DMS53 treated with DMSO at 0.1 percent for 48 hours (cell line): Measurements from ENCODE around the gene SDS.

Source experiments
- DNase-seq: peaks from one replicate; lab custom pipeline; 2025; ENCODE audit not compliant: unreplicated experiment; lab: John Stamatoyannopoulos, UW

Gene SDS

GRCh38 chr12:113400362-113400761 lies 3.3 kb downstream of the SDS start:
- no peak for DNase-seq

DNA sequence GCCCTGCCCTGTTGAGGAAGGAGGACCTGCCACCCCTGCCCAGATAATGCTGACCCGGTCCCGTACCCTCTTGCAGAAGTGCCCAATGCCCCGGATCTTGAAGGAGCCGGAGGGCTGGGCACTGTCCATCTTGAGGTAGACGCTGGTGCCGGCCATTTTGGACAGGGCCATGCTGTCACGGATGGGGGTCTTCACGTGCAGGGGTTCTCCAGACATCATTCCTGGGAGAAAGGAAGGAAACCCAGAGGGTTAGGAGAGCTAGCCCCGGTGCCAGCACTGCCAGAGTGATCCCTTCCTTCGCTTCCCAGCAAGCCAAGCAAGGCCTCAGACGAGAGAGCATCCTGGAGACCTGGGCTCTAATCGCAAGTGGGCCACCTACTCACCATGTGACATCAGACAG lies 4.2 kb downstream of the SDS start:
- no peak for DNase-seq

GRCh38 chr12:113398346-113399290 lies 5.1 kb downstream of the SDS start:
- no peak for DNase-seq

DNA sequence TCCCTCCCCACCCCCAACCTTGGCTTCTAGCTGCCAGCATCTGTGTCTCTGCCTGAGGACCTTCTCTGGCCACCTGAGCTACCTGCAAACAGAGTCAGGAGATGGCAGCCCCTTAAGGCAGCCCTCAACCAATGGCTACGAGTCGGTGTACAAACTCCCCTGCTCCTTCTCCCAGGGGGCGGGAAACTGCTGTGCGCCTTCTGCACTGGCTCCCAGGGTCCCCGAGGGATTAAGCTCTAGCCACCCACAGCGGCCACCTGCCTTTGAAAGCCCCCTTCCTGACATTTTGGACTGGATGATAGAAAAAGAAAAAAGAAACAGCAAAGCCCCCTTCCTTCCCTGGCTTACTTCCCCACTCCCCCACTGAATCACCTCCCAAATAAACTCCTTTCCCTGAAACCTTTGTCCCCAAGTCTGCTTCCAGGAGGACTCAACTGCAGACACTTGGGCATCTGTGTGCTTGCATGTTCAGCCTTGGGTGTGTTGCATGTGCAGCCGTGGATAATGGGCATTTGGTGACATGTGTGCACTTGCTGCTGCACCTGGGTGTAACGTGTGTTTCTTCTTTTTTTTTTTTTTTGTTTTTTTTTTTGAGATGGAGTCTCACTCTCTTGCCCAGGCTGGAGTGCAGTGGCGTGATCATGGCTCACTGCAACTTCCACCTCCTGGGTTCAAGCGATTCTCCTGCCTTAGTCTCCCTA lies 6.0 kb downstream of the SDS start:
- no peak for DNase-seq

- no peak for DNase-seq
These were observed 6.7 kb downstream of the SDS start for GRCh38 chr12:113396828-113397496.

GRCh38 chr12:113396200-113396599 lies 7.5 kb downstream of the SDS start:
- DNase-seq = no peak

DNA sequence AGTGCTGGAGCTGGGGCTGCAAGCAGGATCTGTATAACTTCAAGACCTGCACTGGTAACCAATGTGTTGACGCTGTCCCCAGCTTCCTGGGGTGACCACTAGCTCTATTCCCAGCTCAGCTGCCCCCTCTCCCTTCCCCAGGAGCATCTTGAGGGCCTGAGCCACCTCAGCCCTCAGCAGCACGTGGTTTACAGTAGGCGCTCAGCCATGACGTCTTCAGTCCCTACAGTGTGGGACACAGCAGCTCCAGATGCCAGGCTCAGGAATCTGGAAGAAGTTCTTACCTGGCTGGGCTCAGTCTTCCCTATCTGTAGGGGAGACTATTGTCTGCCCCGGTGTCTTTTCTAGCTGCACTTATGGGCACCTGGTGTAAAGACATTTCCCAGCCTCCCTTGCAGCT lies 8.6 kb downstream of the SDS start:
- DNase-seq = no peak

DNA sequence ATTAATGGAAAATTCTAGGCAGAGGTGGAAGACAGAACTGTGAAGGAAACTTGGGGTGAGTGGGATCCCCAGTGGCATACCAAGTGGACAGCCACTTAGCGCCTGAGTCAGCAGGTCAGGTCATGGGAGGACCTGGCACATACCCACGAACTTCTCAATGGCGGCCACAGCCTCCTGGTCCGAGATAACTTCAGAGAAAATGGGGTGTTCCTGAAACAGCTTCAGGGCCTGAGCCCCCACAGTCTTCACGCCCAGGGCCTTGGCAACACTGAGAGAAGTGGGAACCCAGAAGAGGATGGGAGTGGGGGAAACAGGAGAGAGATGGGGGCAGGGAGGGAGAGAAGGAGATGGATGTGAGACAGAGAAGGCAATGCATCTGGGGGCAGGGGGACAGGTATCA lies 9.9 kb downstream of the SDS start:
- DNase-seq = no peak

GRCh38 chr12:113392988-113393579 lies 10.6 kb downstream of the SDS start:
- DNase-seq = no peak

DNA sequence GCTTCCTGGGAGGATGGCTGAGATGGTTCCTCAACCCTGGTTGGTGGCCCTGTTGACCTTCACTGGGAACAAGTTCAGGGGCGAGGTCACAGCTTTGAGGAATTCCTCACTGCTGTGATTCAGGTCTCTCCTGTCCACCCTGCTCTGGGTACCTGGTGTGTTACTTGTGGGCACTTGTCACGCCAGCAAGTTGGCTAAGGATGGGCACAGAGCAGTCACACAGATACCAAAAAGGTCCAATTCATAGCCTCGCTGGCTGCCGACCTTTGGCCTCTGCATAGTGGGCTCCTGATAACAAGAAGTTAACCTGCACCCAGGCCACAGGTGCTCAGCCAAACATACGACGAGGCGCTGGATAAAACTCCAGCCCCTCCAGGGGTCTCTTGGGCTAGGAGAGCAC lies 11.2 kb downstream of the SDS start:
- DNase-seq = no peak

GRCh38 chr12:113391650-113392337 lies 11.9 kb downstream of the SDS start:
- no peak for DNase-seq

DNA sequence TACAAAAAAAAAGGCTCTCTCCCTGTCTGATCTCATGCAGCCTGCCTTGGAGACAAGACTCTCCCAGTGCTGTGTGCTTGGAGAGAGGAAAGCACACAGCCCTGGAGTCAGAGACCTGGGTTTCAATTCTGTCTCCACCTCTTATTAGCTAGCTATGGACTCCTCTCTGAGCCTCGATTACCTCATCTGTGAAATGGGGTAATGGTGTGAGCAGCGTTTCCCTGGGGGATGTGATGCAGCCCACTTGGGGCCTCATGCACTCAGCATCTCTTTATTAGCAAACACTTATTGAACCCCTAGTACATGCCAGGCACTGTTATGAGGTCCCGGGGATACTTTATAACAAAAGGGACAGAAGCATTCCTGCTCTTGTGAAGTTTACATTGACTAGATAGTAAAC lies 12.5 kb downstream of the SDS start:
- DNase-seq = no peak

DNA sequence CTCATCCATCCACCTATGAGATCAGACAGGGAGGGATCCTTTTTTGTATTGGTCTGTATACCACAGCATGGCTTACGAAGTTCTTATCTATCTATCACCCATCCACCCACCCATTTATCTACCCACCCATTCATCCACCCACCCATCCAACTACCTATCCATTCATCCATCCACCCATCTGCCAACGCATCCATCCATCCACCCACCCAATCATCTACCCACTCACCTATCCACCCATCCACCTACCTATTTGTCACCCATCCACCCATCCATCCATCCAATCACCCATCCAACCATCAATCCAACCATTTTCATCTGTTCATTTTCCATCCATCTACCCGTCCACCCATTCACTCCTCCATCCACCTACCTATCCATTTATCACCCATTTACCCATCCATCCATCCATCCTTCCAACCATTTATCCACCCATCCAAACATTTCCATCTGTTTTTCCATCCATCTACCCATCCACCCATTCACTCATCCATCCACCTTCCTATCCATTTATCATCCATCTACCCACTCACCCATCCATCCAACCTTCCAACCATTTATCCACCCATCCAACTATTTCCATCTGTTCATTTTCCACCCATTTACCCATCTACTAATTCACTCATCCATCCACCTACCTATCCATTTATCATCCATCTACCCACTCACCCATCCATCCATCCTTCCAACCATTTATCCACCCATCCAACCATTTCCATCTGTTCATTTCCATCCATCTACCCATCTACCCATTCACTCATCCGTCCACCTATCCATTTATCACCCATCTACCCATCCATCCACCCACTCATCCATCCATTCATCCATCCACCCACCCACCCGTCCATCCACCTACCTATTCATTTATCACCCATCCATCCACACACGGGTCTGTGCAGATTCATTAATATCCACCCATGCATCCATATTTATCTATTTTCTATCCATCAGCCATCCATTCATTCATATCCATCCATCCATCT lies 13.3 kb downstream of the SDS start:
- DNase-seq = no peak

GRCh38 chr12:113388351-113388750 lies 15.3 kb downstream of the SDS start:
- DNase-seq = no peak

DNA sequence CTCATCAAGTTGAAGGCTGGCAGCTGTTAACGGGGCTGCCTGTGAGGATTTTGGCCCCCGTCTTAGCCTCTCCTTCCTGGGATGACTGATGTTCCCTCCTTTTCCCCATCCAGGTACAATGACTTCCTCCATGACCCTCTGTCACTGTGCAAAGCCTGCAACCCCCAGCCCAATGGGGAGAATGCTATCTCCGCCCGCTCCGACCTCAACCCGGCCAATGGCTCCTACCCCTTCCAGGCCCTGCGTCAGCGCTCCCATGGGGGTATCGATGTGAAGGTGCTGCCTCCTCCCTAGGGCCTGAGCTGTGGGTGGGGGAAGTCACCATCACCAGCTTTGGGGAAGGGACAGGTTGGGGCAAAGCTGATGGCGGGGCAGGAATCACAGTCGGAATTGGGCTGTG lies 16.1 kb downstream of the SDS start:
- DNase-seq = no peak

DNA sequence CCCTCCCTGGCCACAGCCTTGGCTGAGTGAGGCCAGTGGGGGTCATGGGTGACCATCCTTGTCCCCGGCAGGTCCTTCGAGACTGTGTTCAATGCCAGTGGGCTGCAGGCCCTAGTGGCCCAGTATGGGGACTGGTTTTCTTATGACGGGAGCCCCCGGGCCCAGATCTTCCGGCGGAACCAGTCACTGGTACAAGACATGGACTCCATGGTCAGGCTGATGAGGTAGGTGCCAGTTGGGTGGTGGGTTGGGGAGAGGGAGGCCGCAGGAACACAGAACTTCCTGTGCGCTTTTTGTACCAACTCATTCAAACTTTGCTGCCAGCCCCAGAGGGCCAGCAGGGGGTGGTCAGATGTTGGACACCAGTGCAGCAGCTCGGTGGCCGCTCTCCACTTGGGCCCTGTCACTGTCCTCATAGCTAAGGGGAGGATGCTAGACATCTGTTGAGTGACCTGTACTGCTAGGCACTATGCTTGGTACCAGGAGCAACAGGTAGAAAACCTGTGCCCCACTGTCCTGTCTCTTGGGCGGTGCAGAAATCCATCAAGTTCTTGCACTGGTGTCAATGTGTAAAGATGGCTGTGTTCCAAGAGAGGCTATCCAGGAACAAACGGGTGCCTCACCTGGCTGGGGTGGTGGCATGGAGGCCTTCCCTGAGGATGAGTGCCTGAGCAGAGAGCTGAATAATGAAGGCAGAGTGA lies 16.7 kb downstream of the SDS start:
- no peak for DNase-seq

DNA sequence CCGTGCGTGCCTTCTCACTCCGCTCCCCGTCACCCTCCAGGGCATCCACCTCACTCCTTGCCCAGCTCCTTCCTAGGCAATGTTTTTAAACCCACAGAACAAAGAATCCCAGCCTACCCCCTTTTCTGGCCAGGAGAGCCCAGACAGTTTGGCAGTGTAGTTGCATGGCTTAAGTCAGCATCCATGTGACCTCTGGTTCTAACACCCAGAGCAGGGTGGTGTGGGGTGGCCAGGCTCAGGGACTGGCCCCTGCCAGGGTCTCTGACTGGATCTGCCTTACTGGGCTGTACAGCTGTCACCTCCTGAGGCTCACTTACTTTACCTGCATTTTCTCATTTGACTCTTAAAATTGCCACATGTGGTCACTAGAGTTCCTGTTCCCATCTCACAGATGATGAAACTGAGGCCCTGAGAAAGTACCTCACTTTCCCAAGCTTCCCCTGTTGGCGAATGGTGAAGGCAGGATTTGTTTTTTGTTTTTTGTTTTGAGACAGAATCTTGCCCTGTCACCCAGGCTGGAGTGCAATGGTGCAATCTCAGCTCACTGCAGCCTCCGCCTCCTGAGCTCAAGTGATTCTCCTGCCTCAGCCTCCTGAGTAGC lies 18.3 kb downstream of the SDS start:
- DNase-seq = no peak

- DNase-seq = no peak
These were observed 18.9 kb downstream of the SDS start for GRCh38 chr12:113384778-113385177.

DNA sequence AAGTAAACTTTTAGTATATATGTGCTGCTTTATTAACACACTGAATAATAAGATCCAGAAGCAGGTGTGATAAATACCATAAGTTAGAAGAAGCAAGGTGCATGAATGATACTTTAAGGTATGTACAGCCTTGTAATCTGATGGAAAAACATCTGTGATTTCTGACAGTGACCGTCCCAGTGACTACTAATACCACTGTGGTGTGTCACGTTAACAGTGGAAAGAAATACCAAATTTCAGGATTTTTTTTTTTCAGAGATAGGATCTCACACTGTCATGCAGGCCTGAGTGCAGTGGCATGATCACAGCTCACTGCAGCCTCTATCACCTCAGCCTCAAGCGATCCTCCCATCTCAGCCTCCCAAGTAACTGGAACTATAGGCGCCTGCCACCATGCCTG lies 21.5 kb downstream of the SDS start:
- no peak for DNase-seq
